GM13977 (cell line): ENCODE data around the gene EXD3.

Source experiments
- DNase-seq: peaks from one replicate; pipeline ENCODE4 v3.0.0; 2012; ENCODE audit warnings: low spot score
- in situ Hi-C: fragments of 300-500 bp; cut with MboI; formaldehyde crosslinking; loops from one replicate; pipeline ENCODE4 v1.12.0; 2022; ENCODE audit warnings: low sequenced_read_pairs, low pct_unique_long_range_greater_than_20kb, mixed read lengths, inconsistent platforms; ENCODE audit not compliant: unreplicated experiment
- TF ChIP-seq, protein P1 (sequence below): IDR thresholded peaks from 2 replicates; pipeline ENCODE4 v1.5.1; 2012; ENCODE audit warnings: mild to moderate bottlenecking, control low read depth; ENCODE audit not compliant: insufficient read depth; ENCODE audit errors: extremely low read depth, missing control alignments

EXD3 gene

DNA sequence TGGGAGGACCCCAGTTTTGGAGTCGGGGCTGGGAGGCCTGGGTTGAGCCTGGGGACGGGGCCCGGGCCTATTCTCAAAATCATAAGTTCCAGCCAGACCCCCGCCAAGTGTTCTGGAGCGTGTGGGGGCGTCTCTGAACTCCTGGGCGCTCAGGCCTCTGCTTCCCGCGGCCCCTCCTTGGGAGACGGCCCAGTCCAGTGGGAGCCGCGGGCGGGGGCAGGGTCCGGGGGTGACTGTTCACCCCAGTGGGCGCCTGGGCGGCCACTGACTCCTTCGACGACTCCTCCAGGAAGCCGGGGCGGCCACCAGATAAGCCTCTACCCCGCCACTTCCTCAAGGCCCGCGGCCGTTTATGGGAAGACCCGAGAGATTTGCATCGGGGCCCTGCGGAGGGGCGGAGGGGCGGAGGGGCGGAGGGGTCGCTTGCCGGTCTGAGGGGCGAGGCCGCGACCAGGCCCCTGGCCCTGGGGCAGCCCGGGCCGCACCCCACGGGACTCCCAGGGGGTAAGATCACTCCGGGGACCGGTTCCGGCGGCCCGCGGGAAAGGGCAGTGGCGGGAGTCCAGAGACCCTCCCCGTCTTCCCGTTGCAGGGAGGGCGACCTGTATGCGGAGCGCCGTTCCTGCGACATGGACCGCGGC, 144.8 kb downstream of the EXD3 start:
- TF ChIP-seq, protein P1, sequence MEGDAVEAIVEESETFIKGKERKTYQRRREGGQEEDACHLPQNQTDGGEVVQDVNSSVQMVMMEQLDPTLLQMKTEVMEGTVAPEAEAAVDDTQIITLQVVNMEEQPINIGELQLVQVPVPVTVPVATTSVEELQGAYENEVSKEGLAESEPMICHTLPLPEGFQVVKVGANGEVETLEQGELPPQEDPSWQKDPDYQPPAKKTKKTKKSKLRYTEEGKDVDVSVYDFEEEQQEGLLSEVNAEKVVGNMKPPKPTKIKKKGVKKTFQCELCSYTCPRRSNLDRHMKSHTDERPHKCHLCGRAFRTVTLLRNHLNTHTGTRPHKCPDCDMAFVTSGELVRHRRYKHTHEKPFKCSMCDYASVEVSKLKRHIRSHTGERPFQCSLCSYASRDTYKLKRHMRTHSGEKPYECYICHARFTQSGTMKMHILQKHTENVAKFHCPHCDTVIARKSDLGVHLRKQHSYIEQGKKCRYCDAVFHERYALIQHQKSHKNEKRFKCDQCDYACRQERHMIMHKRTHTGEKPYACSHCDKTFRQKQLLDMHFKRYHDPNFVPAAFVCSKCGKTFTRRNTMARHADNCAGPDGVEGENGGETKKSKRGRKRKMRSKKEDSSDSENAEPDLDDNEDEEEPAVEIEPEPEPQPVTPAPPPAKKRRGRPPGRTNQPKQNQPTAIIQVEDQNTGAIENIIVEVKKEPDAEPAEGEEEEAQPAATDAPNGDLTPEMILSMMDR: no peak
- in situ Hi-C loops: no loop called here
- no peak for DNase-seq

DNA sequence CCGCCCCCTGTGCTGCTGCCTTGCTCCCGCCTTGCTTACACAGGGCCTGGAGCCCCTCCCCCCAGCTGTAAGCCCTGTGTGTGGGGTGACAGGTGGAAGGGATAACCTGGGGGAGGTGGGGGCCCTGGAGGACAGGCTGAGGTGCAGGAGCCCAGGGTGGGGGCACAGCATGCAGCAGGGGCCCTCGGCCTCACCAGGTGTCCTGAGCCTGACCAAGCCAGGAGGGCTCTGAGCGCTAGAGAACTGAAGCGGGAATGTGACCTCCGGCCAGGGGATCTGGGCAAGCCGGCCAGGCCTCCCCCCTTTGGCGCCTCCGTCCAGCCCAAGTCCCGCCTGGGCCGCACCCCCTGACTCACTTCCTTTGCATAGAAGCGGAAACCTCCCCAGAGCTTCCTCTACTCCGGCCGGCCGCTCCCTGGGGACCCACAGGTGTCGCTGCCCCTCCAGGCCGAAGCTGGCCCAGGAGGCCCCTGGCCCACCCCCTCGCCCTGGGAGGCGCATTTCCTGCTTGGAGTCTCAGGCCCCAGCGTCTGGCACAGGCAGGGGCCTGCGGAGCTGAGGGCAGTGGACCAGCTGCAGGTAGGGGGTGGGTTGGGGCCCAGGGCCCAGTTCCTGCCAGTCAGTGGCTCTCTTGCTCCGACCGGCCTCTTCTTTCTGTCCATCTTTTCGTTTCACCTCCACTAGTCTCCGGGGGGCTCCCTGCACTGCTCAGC, 145.5 kb downstream of the EXD3 start, which contains the start of gene TOR4A:
TSS of gene TOR4A (plus strand) at position 398 of the 713 bp plus-strand sequence. CDS start 964 bp downstream, outside the sequence.
- TF ChIP-seq, protein P1: peak; percentile 31
- in situ Hi-C loops: no loop called here
- DNase-seq: peak; percentile 95

DNA sequence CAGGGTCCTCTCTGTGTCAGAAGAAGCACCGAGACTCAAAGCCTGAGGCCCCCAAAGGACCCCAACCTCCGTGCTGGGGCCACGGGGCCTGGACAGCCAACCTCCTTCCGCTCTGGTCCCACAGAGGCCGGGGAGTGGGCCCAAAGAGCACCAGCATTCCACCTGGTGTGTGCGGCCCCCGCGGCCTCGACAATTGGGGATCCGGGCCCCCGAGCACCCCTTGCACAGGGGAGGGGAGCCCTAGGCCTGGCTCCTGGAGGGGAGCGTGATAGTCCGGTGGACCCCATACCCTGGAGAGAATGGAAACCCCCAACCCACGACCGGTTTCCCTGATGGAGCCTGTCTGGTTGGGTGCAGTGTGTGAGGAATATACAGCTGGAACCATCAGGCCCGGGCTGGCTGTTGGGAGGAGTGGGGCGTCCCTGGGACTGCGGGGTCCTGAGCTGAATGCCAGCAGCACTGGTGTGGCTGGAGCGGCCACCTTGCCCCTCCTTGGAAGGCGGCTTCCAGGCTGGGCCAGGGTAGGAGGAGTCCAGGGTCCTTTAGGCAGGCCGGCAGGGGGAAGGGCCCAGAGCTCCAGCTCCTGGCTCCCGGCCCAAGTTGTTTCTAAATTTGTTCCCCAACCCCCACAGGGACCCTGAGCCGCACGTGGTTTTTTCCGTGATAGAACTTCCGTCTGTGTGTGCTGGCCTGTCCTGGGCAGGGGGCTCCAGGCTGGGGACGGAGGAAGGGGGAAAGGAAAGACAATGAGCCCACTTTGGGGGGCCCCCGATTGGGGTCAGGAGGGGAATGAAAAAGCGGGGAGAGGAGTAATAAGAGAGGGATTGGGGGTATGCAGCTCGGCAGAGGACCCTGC, 146.3 kb downstream of the EXD3 start:
- TF ChIP-seq, protein P1: no peak
- no peak for DNase-seq
- in situ Hi-C loops: no loop called here

DNA sequence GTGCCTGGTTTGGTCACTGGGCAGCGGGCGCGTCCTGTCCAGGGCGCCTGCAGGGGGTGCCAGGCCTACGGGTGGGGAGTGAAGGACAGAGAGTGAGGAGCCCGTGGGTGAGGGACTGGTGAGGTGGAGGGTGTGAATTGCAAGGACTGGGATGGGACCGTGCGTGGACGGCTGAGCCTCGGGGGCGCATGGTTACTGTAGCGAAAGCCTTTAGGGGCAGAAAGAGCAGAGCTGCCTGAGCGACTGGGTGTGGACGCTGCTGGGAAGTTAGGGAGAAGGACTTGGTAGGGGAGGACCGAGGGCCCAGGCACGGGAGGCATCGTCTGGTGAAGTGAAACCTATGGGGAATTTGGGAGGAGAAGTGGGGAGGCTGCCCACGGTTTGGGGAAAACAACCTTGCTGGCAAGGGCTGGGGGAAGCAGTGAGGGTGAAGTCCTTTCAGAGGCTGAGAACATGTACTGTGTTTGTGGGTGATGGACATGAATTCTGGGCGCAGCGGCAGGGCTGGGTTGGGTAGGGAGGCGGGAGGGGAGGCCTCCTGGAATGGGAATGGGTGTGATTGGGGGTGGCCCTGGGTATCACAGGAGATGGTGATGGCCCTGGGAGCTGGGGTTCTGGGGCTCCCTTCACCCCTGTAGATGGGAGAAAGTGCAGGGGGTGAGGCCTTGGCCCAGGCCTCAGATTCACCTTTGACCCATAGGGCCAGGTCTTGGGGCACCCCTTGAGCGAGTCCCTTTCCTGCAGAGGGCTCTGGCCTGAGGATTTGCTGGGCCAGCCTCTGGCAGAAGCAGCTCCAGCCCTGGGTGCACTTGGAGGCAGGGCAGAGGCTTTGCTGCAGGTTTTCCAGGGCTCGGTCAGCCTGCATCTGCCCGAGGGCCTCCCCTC, 147.1 kb downstream of the EXD3 start:
- TF ChIP-seq, protein P1: no peak
- in situ Hi-C loops: no loop called here
- DNase-seq: no peak

DNA sequence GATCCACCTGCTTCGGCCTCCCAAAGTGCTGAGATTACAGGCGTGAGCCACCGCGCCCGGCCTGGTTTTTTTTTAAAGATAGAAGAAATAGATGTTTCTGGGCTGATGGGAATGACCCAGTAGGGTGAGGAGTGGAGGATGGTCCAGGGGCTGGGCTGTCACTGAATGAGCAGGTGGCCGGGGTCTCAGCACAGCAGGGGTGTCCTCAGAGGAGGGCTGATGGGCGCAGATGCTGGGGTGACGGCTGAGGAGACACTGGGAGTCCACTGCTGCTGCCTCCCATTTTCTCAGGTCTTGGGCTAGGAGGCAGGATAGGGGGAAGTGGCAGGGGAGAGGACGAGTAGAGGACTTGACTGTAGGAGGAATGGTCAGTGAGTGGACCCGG, 147.8 kb downstream of the EXD3 start:
- in situ Hi-C loops: no loop called here
- DNase-seq: no peak
- TF ChIP-seq, protein P1: no peak
